IMR-90 (cell line): ENCODE data around the gene MRTFB. TPM values are rescaled to one million over a fixed set of nuclear protein-coding genes. Genes with fewer than 3 reads are reported as not detected.

Experiments
- ATAC-seq: fragments of 200-7000 bp; cut with Tn5 transposase; 2 replicates; pipeline ENCODE4 v1.9.1; 2020; ENCODE audit warnings: low read depth, mild to moderate bottlenecking, moderate library complexity
- BruUV-seq: library from RNA; stranded (reverse); fragments of 400-500 nt; replicated peaks from 2 replicates; lab custom pipeline; 2021; lab: Mats Ljungman, UMichigan
- CTCF ChIA-PET: fragments of 300-600 bp; formaldehyde crosslinking; extraction: SDS; loops from one replicate; lab custom pipeline; 2021; ENCODE audit warnings: antibody characterized with exemption; lab: Yijun Ruan, JAX
- POLR2A ChIA-PET: fragments of 300-600 bp; sonication (Branson Sonifier 250); formaldehyde crosslinking; loops from one replicate; lab custom pipeline; 2022; ENCODE audit warnings: antibody characterized with exemption; ENCODE audit not compliant: unreplicated experiment; lab: Charles Lee
- DNase-seq: peaks from one replicate; pipeline ENCODE4 v3.0.0; 2013
- H2AFZ ChIP-seq: replicated peaks from 2 replicates; pipeline ENCODE3; 2013; ENCODE audit warnings: low read length, mild to moderate bottlenecking; ENCODE audit not compliant: poor library complexity
- H2AK5ac ChIP-seq: 2 replicates; pipeline ENCODE4 v1.6.1; 2013; ENCODE audit warnings: low read depth, low read length, inconsistent platforms
- H2AK9ac ChIP-seq: replicated peaks from 2 replicates; pipeline ENCODE3; 2013; ENCODE audit warnings: mild to moderate bottlenecking, low read depth, low read length, moderate library complexity; ENCODE audit not compliant: poor library complexity
- H2BK120ac ChIP-seq: 2 replicates; pipeline ENCODE4 v1.6.1; 2013; ENCODE audit warnings: low read depth, low read length, inconsistent platforms
- H2BK15ac ChIP-seq: 3 replicates; pipeline ENCODE4 v1.6.1; 2013; ENCODE audit warnings: low read depth, low read length, inconsistent platforms
- H2BK20ac ChIP-seq: 2 replicates; pipeline ENCODE4 v1.6.1; 2013; ENCODE audit warnings: low read depth, mild to moderate bottlenecking, inconsistent platforms, low read length, moderate library complexity
- H2BK5ac ChIP-seq: 2 replicates; pipeline ENCODE4 v1.6.1; 2013; ENCODE audit warnings: mild to moderate bottlenecking, low read depth, low read length, inconsistent platforms; ENCODE audit not compliant: poor library complexity, severe bottlenecking
- H3K14ac ChIP-seq: replicated peaks from 2 replicates; pipeline ENCODE4 v1.6.1; 2013; ENCODE audit warnings: low read depth, low read length, inconsistent platforms
- H3K18ac ChIP-seq: 2 replicates; pipeline ENCODE4 v1.6.1; 2013; ENCODE audit warnings: low read depth, low read length, control low read depth
- H3K23ac ChIP-seq: 2 replicates; pipeline ENCODE4 v1.6.1; 2013; ENCODE audit warnings: low read depth, low read length, inconsistent platforms
- H3K27ac ChIP-seq: 2 replicates; pipeline ENCODE4 v1.5.1; 2013; ENCODE audit warnings: mild to moderate bottlenecking, control low read depth, low read length; ENCODE audit not compliant: insufficient read depth
- H3K27me3 ChIP-seq: 2 replicates; pipeline ENCODE4 v1.6.1; 2013; ENCODE audit warnings: low read length; ENCODE audit not compliant: control insufficient read depth, insufficient read depth
- H3K36me3 ChIP-seq: 2 replicates; pipeline ENCODE4 v1.6.1; 2013; ENCODE audit warnings: low read length, mixed read lengths; ENCODE audit not compliant: control insufficient read depth, insufficient read depth
- H3K4ac ChIP-seq: 2 replicates; pipeline ENCODE4 v1.6.1; 2013; ENCODE audit warnings: low read depth, low read length, inconsistent platforms
- H3K4me1 ChIP-seq: 2 replicates; pipeline ENCODE4 v1.6.1; 2013; ENCODE audit warnings: low read length, mixed read lengths; ENCODE audit not compliant: control insufficient read depth, insufficient read depth
- H3K4me2 ChIP-seq: 2 replicates; pipeline ENCODE4 v1.6.1; 2013; ENCODE audit warnings: low read depth, mild to moderate bottlenecking, control low read depth, low read length, moderate library complexity
- H3K4me3 ChIP-seq: 2 replicates; pipeline ENCODE4 v1.5.1; 2013; ENCODE audit warnings: low read depth, mild to moderate bottlenecking, control low read depth, low read length, moderate library complexity; ENCODE audit not compliant: insufficient read depth
- H3K56ac ChIP-seq: 2 replicates; pipeline ENCODE4 v1.6.1; 2013; ENCODE audit warnings: low read length, inconsistent platforms; ENCODE audit not compliant: insufficient read depth; ENCODE audit errors: extremely low read depth
- H3K79me1 ChIP-seq, 2 experiments: 2 replicates each; pipeline ENCODE4 v1.6.1; 2013; ENCODE audit warnings: low read length in 2 of 2, inconsistent platforms in 1 of 2, low read depth in 1 of 2
- H3K9ac ChIP-seq: 2 replicates; pipeline ENCODE4 v1.6.1; 2013; ENCODE audit warnings: low read depth, low read length, control low read depth
- H3K9me1 ChIP-seq: 2 replicates; pipeline ENCODE4 v1.6.1; 2013; ENCODE audit warnings: low read length, inconsistent platforms; ENCODE audit not compliant: insufficient read depth
- H3K9me3 ChIP-seq: 2 replicates; pipeline ENCODE4 v1.6.1; 2013; ENCODE audit warnings: low read length; ENCODE audit not compliant: control insufficient read depth, insufficient read depth
- H4K20me1 ChIP-seq: 2 replicates; pipeline ENCODE4 v1.6.1; 2013; ENCODE audit warnings: low read length, inconsistent platforms; ENCODE audit not compliant: insufficient read depth
- H4K5ac ChIP-seq: 2 replicates; pipeline ENCODE4 v1.6.1; 2013; ENCODE audit warnings: mild to moderate bottlenecking, low read depth, low read length, control low read depth
- H4K8ac ChIP-seq, 2 experiments: 2 replicates each; pipeline ENCODE4 v1.6.1; 2013; ENCODE audit warnings: low read depth in 2 of 2, low read length in 2 of 2, control low read depth in 1 of 2, inconsistent platforms in 1 of 2
- H4K91ac ChIP-seq: 2 replicates; pipeline ENCODE4 v1.6.1; 2013; ENCODE audit warnings: low read depth, low read length, inconsistent platforms; ENCODE audit not compliant: insufficient read depth
- CEBPB ChIP-seq: IDR thresholded peaks from 2 replicates; pipeline ENCODE4 v1.6.1; 2012; ENCODE audit warnings: low read depth, low read length, improper control_type of control experiment
- MAZ ChIP-seq: IDR thresholded peaks from 2 replicates; pipeline ENCODE4 v1.6.1; 2012; ENCODE audit warnings: low read depth, mild to moderate bottlenecking, low read length, improper control_type of control experiment, moderate library complexity, borderline replicate concordance
- NFE2L2 ChIP-seq: fragments of 150-350 bp; IDR thresholded peaks from 2 replicates; pipeline ENCODE4 v1.6.1; 2016; ENCODE audit warnings: low read depth, mild to moderate bottlenecking, low read length
- RAD21 ChIP-seq: IDR thresholded peaks from 2 replicates; pipeline ENCODE4 v1.6.1; 2012; ENCODE audit warnings: low read length, improper control_type of control experiment
- WGBS, 2 experiments: methylation state at CpG; one replicate each; pipeline versions ENCODE4 v1.1.5 to v1.1.7; 2013; ENCODE audit warnings: missing lambda C conversion rate in 2 of 2; ENCODE audit not compliant: insufficient read length in 1 of 2; ENCODE audit errors: extremely low coverage in 2 of 2; 5-methylcytosine and 5-hydroxymethylcytosine counted together
- dilution Hi-C: fragments of 300-500 bp; cut with HindIII; formaldehyde crosslinking; loops from one replicate; pipeline ENCODE4 v1.14.3; 2018; ENCODE audit warnings: low sequenced_read_pairs; ENCODE audit not compliant: unreplicated experiment
- in situ Hi-C: fragments of 300-500 bp; cut with MboI; formaldehyde crosslinking; loops from 3 replicates; pipeline ENCODE4 v1.14.3; 2019; ENCODE audit warnings: low sequenced_read_pairs, inconsistent platforms, mixed read lengths
- intact Hi-C: fragments of 100-400 bp; cut with micrococcal nuclease; formaldehyde crosslinking; loops from 2 replicates; pipeline ENCODE4 v1.10.0; 2022
- polyA plus RNA-seq, 3 experiments: library from polyadenylated mRNA; depleted of rRNA; stranded (reverse); fragments of >200 nt; gene quantifications; 2 replicates each; pipeline ENCODE4 v1.2.3, GENCODE V29; 2012; ENCODE audit warnings: low replicate concordance in 1 of 3
- total RNA-seq: library from RNA; depleted of rRNA; stranded (reverse); fragments of >200 nt; gene quantifications from 2 replicates; pipeline ENCODE4 v1.2.3, GENCODE V29; 2012

Gene MRTFB
- total and polyA plus RNA-seq, 2 of the 4 experiments (the other 2 are of a cell fraction), result 4.4 to 5.4 TPM

GRCh38 chr16:14109782-14110727 lies 38.9 kb downstream of the MRTFB start:
- H3K9me3 ChIP-seq, result no peaks in the 10 kb centered on the region
- no TSS peak for BruUV-seq
- ChIA-PET POLR2A (no interaction called here), CTCF (interaction anchor here (1.8 kb wide), 1 partner anchor 76 kb away, joined by 5 read pairs; no protein-coding TSS in a partner anchor)
- H2AFZ ChIP-seq, result no peak overlapping the region
- no peak overlapping the region for H2BK120ac ChIP-seq
- DNase-seq (no peak), ATAC-seq (no peak)
- peaks cover 25 to 36% of the 10 kb centered on the region in 2 experiments for H3K79me1 ChIP-seq
- 20% methylated on average over 1 of the region's 3 CpGs; no CpG with 5 or more reads in 1 of the 2 experiments for WGBS, 2 experiments
- no peak overlapping the region for H2BK15ac ChIP-seq
- no peak overlapping the region for H2BK5ac ChIP-seq
- intact Hi-C loops, result no loop called here
- no peak overlapping the region for H3K18ac ChIP-seq
- no peak overlapping the region for H3K4me2 ChIP-seq
- H3K27ac ChIP-seq, result no peak overlapping the region
- no peak overlapping the region for H2AK5ac ChIP-seq
- no peaks in the 10 kb centered on the region for H3K36me3 ChIP-seq
- H3K4ac ChIP-seq, result no peak overlapping the region
- H2BK20ac ChIP-seq, result no peak overlapping the region
- in situ Hi-C loops, result no loop called here
- peaks cover 3% of the 10 kb centered on the region; the same call in 1 of the 2 replicates for H4K20me1 ChIP-seq
- no peaks in the 10 kb centered on the region for H3K27me3 ChIP-seq
- H3K9me1 ChIP-seq, result peaks cover 7% of the 10 kb centered on the region; the same call in 1 of the 2 replicates
- no peak overlapping the region for H2AK9ac ChIP-seq
- no peak overlapping the region for H4K5ac ChIP-seq
- TF ChIP-seq MAZ (no peak), NFE2L2 (no peak), CEBPB (no peak), RAD21 (no peak)
- no peak overlapping the region for H3K14ac ChIP-seq
- H3K56ac ChIP-seq, result no peak overlapping the region
- H3K23ac ChIP-seq, result no peak overlapping the region
- peaks cover 10% of the 10 kb centered on the region for H3K4me1 ChIP-seq
- H4K91ac ChIP-seq, result no peak overlapping the region
- dilution Hi-C loops, result no loop called here
- no peak overlapping the region for H4K8ac ChIP-seq
- no peak overlapping the region for H3K9ac ChIP-seq
- H3K4me3 ChIP-seq, result no peak overlapping the region
